ENCODE measurements around the gene PIK3R4. TPM values are rescaled to one million over a fixed set of nuclear protein-coding genes. Genes with fewer than 3 reads are reported as not detected.

The PIK3R4 gene
- 17.3 TPM for total RNA-seq
- polyA plus RNA-seq (ENCODE audit: insufficient read depth in 1 of 8, insufficient read length in 8 of 8, low replicate concordance in 1 of 8): 10 to 100 TPM; 24.0 to 35.2 (median 28.0) TPM
- long read RNA-seq, donor 1: 0 reads
- long read RNA-seq, donor 2: 0 reads
- long read RNA-seq, donor 3: 0 reads
- long read RNA-seq, donor 4, partial matches to known transcripts: 14 of 14 reads
- long read RNA-seq, donor 4, other reads (novel, unspliced or antisense): 0 of 14 reads
- long read RNA-seq, donor 5, full-length matches to known transcripts: 3 of 20 reads
- long read RNA-seq, donor 5, partial matches to known transcripts: 17 of 20 reads
- long read RNA-seq, donor 5, other reads (novel, unspliced or antisense): 0 of 20 reads
- long read RNA-seq, donor 6, full-length matches to known transcripts: 2 of 2 reads
- long read RNA-seq, donor 6, partial matches to known transcripts: 0 of 2 reads
- long read RNA-seq, donor 6, other reads (novel, unspliced or antisense): 0 of 2 reads
- long read RNA-seq, donor 7, partial matches to known transcripts: 0 of 1 reads
- long read RNA-seq, donor 7, other reads (novel, unspliced or antisense): 0 of 1 reads
- long read RNA-seq, donor 8, full-length matches to known transcripts: 2 of 2 reads
- long read RNA-seq, donor 8, partial matches to known transcripts: 0 of 2 reads
- long read RNA-seq, donor 8, other reads (novel, unspliced or antisense): 0 of 2 reads
- long read RNA-seq, donor 9: 0 reads
- long read RNA-seq, donor 10, full-length matches to known transcripts: 3 of 25 reads
- long read RNA-seq, donor 10, partial matches to known transcripts: 22 of 25 reads
- long read RNA-seq, donor 10, other reads (novel, unspliced or antisense): 0 of 25 reads
- long read RNA-seq, donor 11: 0 reads

DNA sequence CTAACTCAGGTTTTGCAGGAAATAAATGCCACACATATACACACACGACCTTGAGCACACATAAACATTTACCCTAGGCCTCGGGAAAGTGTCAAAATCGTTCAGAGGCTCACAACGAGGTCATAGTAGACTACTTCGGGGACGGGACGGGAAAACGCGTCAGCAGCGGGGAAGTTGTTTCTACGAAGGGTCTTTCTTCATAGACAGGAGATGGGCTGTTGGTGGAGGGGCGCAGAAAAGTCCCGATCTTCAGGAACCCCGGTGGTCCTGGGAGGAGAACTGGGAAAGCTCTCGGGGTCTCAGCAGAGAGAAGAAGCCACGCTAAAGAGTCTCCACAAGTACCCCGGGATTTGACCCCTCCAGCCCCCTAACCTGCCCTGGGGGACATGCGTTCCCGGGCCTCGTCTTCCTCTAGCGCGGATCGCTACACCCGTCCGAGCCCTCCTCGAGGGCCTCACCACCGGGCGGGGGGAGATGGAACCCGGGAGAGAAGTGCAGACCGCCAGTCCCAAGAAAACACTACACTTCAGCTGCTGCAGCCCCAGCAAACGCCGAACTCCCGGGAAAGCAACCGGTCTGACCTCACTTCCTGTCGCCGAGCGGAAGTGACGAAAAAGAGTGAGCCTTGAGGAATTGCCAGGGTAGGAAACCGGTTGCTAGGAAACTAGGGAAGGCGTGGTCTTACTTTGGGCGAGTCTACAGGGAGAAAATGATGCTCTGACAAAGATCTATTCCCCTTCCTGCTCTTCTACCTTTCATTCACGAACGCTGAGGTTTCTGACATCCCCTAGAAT, at the start of gene PIK3R4:
Gene PIK3R4 (minus strand): TSS at position 584 of the 794 bp plus-strand sequence. CDS start 1,611 bp downstream, outside the sequence.
- Histone ChIP-seq H3K27me3 (ENCODE audit: control insufficient read depth, insufficient read depth, low read length) (no peaks in the 10 kb centered on the region), H3K27ac (ENCODE audit: low read length) (peak within 1 kb of the TSS; percentile 91), H3K4me3 (ENCODE audit: low read length) (peak within 1 kb of the TSS; percentile 76), H3K4me1 (ENCODE audit: control insufficient read depth, insufficient read depth, low read length) (peaks cover 15% of the 10 kb centered on the region), H3K9me3 (replicated peaks; ENCODE audit: control insufficient read depth, low read depth, low read length) (no peaks in the 10 kb centered on the region), H3K36me3 (ENCODE audit: control insufficient read depth, insufficient read depth, low read length) (peaks cover 22% of the 10 kb centered on the region)
- peak; percentile 99 for DNase-seq
- 0% methylated on average over 24 of the region's 43 CpGs for WGBS (ENCODE audit: insufficient coverage)

DNA sequence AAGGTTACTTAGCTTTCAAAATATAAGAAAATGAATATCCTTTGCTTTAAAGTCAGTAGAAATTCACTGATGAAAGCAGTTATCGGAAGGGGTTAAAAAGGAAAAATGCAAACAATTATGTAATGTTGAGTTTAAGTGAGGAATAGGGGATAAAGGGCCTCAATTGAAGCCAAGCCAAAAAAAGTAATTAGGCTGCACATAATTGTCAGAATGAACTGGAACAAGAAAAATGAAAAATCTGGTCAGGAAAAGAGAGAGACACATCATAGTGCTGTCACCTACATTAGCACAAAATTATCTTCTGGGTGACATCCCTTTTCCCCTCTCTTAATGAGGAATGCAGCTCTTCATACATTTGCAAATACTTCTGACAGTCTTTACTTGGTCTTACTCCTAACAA, 48.8 kb upstream of the PIK3R4 start:
- no peak for DNase-seq
- no peaks in the 10 kb centered on the region for H3K27me3 ChIP-seq (ENCODE audit: control insufficient read depth, insufficient read depth, low read length)
- H3K4me3 ChIP-seq (ENCODE audit: low read length): no peak overlapping the region
- H3K4me1 ChIP-seq (ENCODE audit: control insufficient read depth, insufficient read depth, low read length): no peaks in the 10 kb centered on the region
- H3K36me3 ChIP-seq (ENCODE audit: control insufficient read depth, insufficient read depth, low read length): no peaks in the 10 kb centered on the region
- 83% methylated on average over 1 of the region's 1 CpG for WGBS (ENCODE audit: insufficient coverage)
- no peaks in the 10 kb centered on the region for H3K9me3 ChIP-seq (replicated peaks; ENCODE audit: control insufficient read depth, low read depth, low read length)
- no peak overlapping the region for H3K27ac ChIP-seq (ENCODE audit: low read length)

DNA sequence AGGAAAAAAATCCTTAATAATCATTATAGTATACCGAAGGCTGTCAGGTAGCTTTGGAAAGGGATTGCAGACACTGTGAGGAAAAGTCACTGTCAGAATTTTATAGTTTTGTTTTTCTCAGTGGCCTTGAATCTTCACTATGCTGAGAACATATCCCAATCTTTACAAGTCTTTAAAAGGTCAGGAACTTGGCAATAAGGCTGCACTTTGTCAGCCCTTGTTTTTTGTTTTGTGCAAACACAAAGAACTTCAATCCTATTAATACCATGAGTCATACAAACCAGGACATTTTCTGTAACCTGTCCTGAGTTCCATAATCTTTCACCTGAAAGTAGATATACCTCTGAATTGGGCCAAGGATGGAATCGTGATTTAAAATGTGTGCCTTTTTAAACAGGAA, 45.6 kb upstream of the PIK3R4 start:
- Histone ChIP-seq H3K4me1 (ENCODE audit: control insufficient read depth, insufficient read depth, low read length) (no peaks in the 10 kb centered on the region), H3K9me3 (replicated peaks; ENCODE audit: control insufficient read depth, low read depth, low read length) (no peaks in the 10 kb centered on the region), H3K27ac (ENCODE audit: low read length) (no peak overlapping the region), H3K36me3 (ENCODE audit: control insufficient read depth, insufficient read depth, low read length) (no peaks in the 10 kb centered on the region), H3K4me3 (ENCODE audit: low read length) (no peak overlapping the region), H3K27me3 (ENCODE audit: control insufficient read depth, insufficient read depth, low read length) (no peaks in the 10 kb centered on the region)
- no CpG with 5 or more reads among the region's 2 CpGs for WGBS (ENCODE audit: insufficient coverage)
- no peak for DNase-seq

DNA sequence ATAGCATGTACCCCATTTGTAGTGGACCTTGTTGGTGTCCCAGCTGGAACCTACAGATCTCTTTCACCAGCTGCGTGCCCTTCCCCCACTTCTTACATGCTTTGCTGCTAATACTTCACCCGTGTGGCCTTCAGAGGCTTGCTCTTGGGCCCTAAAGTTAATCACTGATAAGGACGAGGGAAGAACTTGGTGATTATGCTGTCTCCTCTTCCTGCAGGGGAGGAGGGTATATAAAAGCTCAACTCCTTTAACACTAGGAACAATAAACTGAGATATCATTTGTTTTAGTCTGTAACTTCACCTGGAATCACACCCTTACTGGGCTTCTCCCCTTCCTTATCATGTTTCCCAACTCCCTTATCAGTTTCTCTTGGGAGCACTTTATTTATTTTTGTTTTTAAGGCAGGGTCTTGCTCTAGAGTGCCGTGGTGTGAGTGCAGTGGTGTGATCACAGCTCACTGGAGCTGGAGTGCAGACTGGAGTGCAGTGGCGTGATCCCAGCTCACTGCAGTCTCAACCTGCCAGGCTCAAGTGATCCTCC, 43.2 kb upstream of the PIK3R4 start:
- Histone ChIP-seq H3K27ac (ENCODE audit: low read length) (no peak overlapping the region), H3K4me1 (ENCODE audit: control insufficient read depth, insufficient read depth, low read length) (no peaks in the 10 kb centered on the region), H3K9me3 (replicated peaks; ENCODE audit: control insufficient read depth, low read depth, low read length) (no peaks in the 10 kb centered on the region), H3K36me3 (ENCODE audit: control insufficient read depth, insufficient read depth, low read length) (no peaks in the 10 kb centered on the region), H3K27me3 (ENCODE audit: control insufficient read depth, insufficient read depth, low read length) (no peaks in the 10 kb centered on the region), H3K4me3 (ENCODE audit: low read length) (no peak overlapping the region)
- 63% methylated on average over 1 of the region's 5 CpGs for WGBS (ENCODE audit: insufficient coverage)
- no peak for DNase-seq

DNA sequence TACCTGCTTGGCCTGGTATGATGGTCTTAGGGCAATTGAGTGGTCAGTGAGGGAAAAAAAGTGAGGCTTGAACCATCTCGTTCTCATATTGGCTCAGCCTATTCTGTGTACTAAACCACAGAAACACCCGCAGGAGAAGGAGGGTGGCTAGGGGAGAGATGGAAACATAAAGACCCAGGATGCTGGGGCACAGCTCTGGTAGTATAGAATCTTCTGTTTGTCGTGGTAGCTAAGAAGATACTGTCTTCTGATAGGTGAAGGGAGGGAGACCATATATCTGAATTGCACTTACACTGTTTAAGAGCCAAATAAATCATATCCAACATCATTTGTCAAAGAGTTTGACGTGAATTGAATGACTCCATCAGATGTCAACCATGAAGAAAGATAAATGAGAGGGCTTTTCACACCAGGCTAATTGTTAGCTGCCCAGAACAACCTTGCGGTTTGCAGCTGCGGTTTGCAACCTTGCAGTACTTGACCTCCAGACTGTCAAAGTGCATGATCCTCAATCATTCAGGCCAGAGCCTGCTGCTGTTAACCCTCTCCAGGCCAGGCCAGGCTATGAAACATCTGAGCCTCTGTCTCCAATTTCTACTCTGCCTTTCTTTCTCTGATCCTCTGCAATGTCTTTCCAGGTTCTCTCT, 40.9 kb upstream of the PIK3R4 start:
- no peak for DNase-seq
- Histone ChIP-seq H3K36me3 (ENCODE audit: control insufficient read depth, insufficient read depth, low read length) (no peaks in the 10 kb centered on the region), H3K4me3 (ENCODE audit: low read length) (no peak overlapping the region), H3K4me1 (ENCODE audit: control insufficient read depth, insufficient read depth, low read length) (no peaks in the 10 kb centered on the region), H3K27me3 (ENCODE audit: control insufficient read depth, insufficient read depth, low read length) (no peaks in the 10 kb centered on the region), H3K9me3 (replicated peaks; ENCODE audit: control insufficient read depth, low read depth, low read length) (no peaks in the 10 kb centered on the region), H3K27ac (ENCODE audit: low read length) (no peak overlapping the region)
- 63% methylated on average over 3 of the region's 6 CpGs for WGBS (ENCODE audit: insufficient coverage)

DNA sequence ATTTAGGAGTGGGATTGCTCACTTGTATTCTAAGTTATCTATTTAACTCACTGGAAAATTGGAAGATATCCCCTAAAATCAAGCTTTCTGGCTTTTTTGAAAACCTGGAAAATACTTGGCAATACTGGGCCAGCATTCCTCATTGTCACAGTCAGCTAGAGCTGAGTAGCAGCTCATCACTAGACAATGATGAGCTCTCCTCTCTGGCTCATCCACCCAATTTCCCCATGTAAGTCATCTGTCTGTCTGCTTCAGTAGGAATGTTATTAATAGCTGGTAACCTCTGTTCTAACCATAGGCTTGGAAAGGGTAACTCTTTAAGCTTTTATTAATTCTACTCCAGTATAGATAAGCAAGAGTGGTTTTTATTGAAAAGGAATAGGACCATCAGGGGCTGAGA, 39.7 kb upstream of the PIK3R4 start:
- Histone ChIP-seq H3K4me1 (ENCODE audit: control insufficient read depth, insufficient read depth, low read length) (no peaks in the 10 kb centered on the region), H3K9me3 (replicated peaks; ENCODE audit: control insufficient read depth, low read depth, low read length) (no peaks in the 10 kb centered on the region), H3K4me3 (ENCODE audit: low read length) (no peak overlapping the region), H3K27me3 (ENCODE audit: control insufficient read depth, insufficient read depth, low read length) (no peaks in the 10 kb centered on the region), H3K27ac (ENCODE audit: low read length) (no peak overlapping the region), H3K36me3 (ENCODE audit: control insufficient read depth, insufficient read depth, low read length) (no peaks in the 10 kb centered on the region)
- no peak for DNase-seq

DNA sequence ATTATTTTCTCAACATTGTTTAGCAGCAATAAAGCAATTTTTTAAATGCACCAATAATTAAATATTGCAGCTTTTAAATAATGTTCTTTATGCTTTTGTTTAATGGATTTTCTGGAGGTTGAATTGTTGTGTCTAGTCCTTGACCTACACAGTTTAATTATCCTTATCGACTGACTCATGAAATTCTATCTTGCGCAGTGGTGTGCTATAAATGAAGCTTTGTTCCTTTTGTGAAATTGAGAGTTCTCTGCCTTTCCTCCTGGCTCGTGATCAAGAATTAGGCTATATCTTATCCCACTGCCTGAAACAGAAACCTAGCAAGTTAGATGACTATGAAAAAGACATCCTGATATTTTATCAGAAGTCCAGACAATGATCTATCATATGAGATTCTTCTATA, 37.0 kb upstream of the PIK3R4 start:
- DNase-seq: peak; percentile 9
- Histone ChIP-seq H3K36me3 (ENCODE audit: control insufficient read depth, insufficient read depth, low read length) (no peaks in the 10 kb centered on the region), H3K27ac (ENCODE audit: low read length) (no peak overlapping the region), H3K4me1 (ENCODE audit: control insufficient read depth, insufficient read depth, low read length) (no peaks in the 10 kb centered on the region), H3K27me3 (ENCODE audit: control insufficient read depth, insufficient read depth, low read length) (no peaks in the 10 kb centered on the region), H3K9me3 (replicated peaks; ENCODE audit: control insufficient read depth, low read depth, low read length) (no peaks in the 10 kb centered on the region), H3K4me3 (ENCODE audit: low read length) (no peak overlapping the region)
- no CpG with 5 or more reads among the region's 3 CpGs for WGBS (ENCODE audit: insufficient coverage)

DNA sequence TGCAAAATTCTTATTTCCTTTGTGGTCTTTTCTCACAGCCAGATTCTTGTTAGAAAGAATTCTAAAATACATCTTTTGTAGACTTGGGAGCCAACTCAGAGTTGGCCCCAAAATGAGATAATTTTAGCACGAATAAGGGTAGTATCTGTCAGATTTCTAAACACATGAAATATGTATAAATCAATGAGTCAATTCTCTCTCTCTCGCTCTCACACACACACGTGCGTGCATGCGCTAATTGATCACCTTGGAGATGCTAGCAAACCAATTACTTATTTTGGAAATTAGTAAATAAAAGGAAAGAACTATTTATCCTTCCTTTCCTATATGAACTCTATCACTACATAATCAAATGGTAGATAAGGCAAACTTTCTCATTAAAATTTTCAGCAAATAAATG, 32.9 kb upstream of the PIK3R4 start:
- no CpG with 5 or more reads among the region's 5 CpGs for WGBS (ENCODE audit: insufficient coverage)
- H3K27ac ChIP-seq (ENCODE audit: low read length): no peak overlapping the region
- H3K27me3 ChIP-seq (ENCODE audit: control insufficient read depth, insufficient read depth, low read length): no peaks in the 10 kb centered on the region
- no peaks in the 10 kb centered on the region for H3K9me3 ChIP-seq (replicated peaks; ENCODE audit: control insufficient read depth, low read depth, low read length)
- H3K36me3 ChIP-seq (ENCODE audit: control insufficient read depth, insufficient read depth, low read length): no peaks in the 10 kb centered on the region
- H3K4me3 ChIP-seq (ENCODE audit: low read length): no peak overlapping the region
- H3K4me1 ChIP-seq (ENCODE audit: control insufficient read depth, insufficient read depth, low read length): no peaks in the 10 kb centered on the region
- DNase-seq: no peak

DNA sequence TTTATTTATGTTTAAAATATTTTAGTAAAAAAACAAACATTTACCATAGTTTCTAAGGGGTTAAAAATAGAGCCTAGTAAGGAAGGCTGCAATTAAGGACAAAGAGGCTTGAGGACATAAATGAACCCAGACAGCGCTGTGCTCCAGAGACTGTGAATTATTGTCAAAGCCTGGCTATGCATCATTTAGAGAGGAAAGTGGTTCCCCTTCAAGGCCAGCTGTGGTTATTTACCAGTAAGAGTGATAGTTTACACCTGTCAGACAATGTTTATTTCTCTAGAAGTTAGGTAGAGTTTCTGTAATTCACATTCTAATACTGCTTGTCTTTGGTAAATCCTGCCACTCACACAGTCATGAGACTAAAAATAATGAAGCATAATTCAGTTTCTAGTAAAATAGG, 32.4 kb upstream of the PIK3R4 start:
- Histone ChIP-seq H3K27me3 (ENCODE audit: control insufficient read depth, insufficient read depth, low read length) (no peaks in the 10 kb centered on the region), H3K9me3 (replicated peaks; ENCODE audit: control insufficient read depth, low read depth, low read length) (no peaks in the 10 kb centered on the region), H3K4me1 (ENCODE audit: control insufficient read depth, insufficient read depth, low read length) (no peaks in the 10 kb centered on the region), H3K4me3 (ENCODE audit: low read length) (no peak overlapping the region), H3K36me3 (ENCODE audit: control insufficient read depth, insufficient read depth, low read length) (no peaks in the 10 kb centered on the region), H3K27ac (ENCODE audit: low read length) (no peak overlapping the region)
- DNase-seq: peak; percentile 18
- 0% methylated on average over 1 of the region's 1 CpG for WGBS (ENCODE audit: insufficient coverage)

Data from muscle of leg (tissue), 16 donors.